ENCODE results near the gene VAV1.

GRCh38 chr19:6802336-6803035, 30.0 kb downstream of the VAV1 start:
- TF ChIP-seq EZH2 (IDR thresholded peaks at IDR 0.05; ENCODE audit: borderline replicate concordance, low read depth, low read length, severe bottlenecking) (no peak), CTCF (IDR thresholded peaks at IDR 0.05; ENCODE audit: borderline replicate concordance, extremely low read depth, low read length, poor library complexity, severe bottlenecking) (peak; percentile 66)

Measured in DND-41 (cell line).